Activated CD4-positive, alpha-beta memory T cell treated with anti-CD3 and anti-CD28 coated beads, Interleukin-2, amount 10 ng/mL, durations not matched to agents 7 days and 5 days (primary cell): ENCODE data around the gene RFX8. TPM values are rescaled to one million over a fixed set of nuclear protein-coding genes. Genes with fewer than 3 reads are reported as not detected.
A peak's percentile ranks its signal among the peaks of the same experiment; 100 is the strongest.

Source experiments
- CTCF ChIA-PET: fragments of 350-600 bp; sonication (Branson Sonifier 250); formaldehyde crosslinking; loops from one replicate; lab custom pipeline; 2021; ENCODE audit warnings: antibody characterized with exemption, inconsistent platforms; lab: Charles Lee
- POLR2A ChIA-PET: fragments of 350-600 bp; sonication (Branson Sonifier 250); formaldehyde crosslinking; loops from one replicate; lab custom pipeline; 2021; ENCODE audit warnings: antibody characterized with exemption; lab: Charles Lee
- DNase-seq: peaks from one replicate; pipeline ENCODE4 v3.0.0-alpha.2; 2020
- H3K27ac Mint-ChIP-seq: one replicate; pipeline ENCODE4 v1.8.0; 2021; ENCODE audit warnings: mild to moderate bottlenecking, mixed read lengths
- H3K27me3 Mint-ChIP-seq: one replicate; pipeline ENCODE4 v1.8.0; 2021; ENCODE audit warnings: mixed read lengths
- H3K36me3 Mint-ChIP-seq: one replicate; pipeline ENCODE4 v1.8.0; 2021; ENCODE audit warnings: low read depth, mixed read lengths
- H3K4me1 Mint-ChIP-seq: one replicate; pipeline ENCODE4 v1.8.0; 2021; ENCODE audit warnings: mixed read lengths
- H3K4me3 Mint-ChIP-seq: one replicate; pipeline ENCODE4 v1.8.0; 2021; ENCODE audit warnings: mild to moderate bottlenecking, mixed read lengths
- H3K9me3 Mint-ChIP-seq: one replicate; pipeline ENCODE4 v1.8.0; 2021; ENCODE audit warnings: mixed read lengths
- total RNA-seq, 2 experiments: library from RNA; stranded (reverse); gene quantifications; one replicate each; pipeline ENCODE4 v1.2.3, GENCODE V29; 2021

The RFX8 gene
- total RNA-seq, 2 experiments from 2014 or later = 1.7 to 2.6 TPM

GRCh38 chr2:101399021-101399799, 75.7 kb downstream of the RFX8 start:
- Mint-ChIP-seq H3K4me3 (no peak overlapping the region), H3K27me3 (peaks cover 23% of the 10 kb centered on the region), H3K9me3 (no peaks in the 10 kb centered on the region), H3K27ac (no peak overlapping the region), H3K4me1 (peaks cover 13% of the 10 kb centered on the region), H3K36me3 (no peaks in the 10 kb centered on the region)
- ChIA-PET POLR2A (no interaction called here), CTCF (interaction anchor here (1.2 to 2.6 kb wide), 4 partner anchors 11 to 57 kb away, joined by 4 to 10 read pairs (median 5); no protein-coding TSS in a partner anchor)
- no peak for DNase-seq

GRCh38 chr2:101398116-101398821, 76.6 kb downstream of the RFX8 start:
- H3K4me1 Mint-ChIP-seq = peaks cover 13% of the 10 kb centered on the region
- no peak overlapping the region for H3K4me3 Mint-ChIP-seq
- DNase-seq = no peak
- ChIA-PET POLR2A (no interaction called here), CTCF (interaction anchor here (1.0 to 2.6 kb wide), 6 partner anchors 10 to 319 kb away, joined by 3 to 10 read pairs (median 4); no protein-coding TSS in a partner anchor)
- H3K27me3 Mint-ChIP-seq = peaks cover 28% of the 10 kb centered on the region
- no peaks in the 10 kb centered on the region for H3K9me3 Mint-ChIP-seq
- H3K27ac Mint-ChIP-seq = no peak overlapping the region
- H3K36me3 Mint-ChIP-seq = no peaks in the 10 kb centered on the region

- Mint-ChIP-seq H3K4me3 (no peak overlapping the region), H3K9me3 (no peaks in the 10 kb centered on the region), H3K4me1 (peaks cover 13% of the 10 kb centered on the region), H3K36me3 (no peaks in the 10 kb centered on the region), H3K27me3 (peaks cover 30% of the 10 kb centered on the region), H3K27ac (no peak overlapping the region)
- no peak for DNase-seq
- CTCF ChIA-PET = interaction anchor here (0.6 to 1.5 kb wide), 3 partner anchors 10 to 473 kb away, joined by 3 to 4 read pairs (median 3); no protein-coding TSS in a partner anchor
- POLR2A ChIA-PET = no interaction called here
Measured at GRCh38 chr2:101396316-101396717, 78.6 kb downstream of the RFX8 start.

GRCh38 chr2:101395545-101396315, 79.2 kb downstream of the RFX8 start:
- peaks cover 27% of the 10 kb centered on the region for H3K27me3 Mint-ChIP-seq
- no peaks in the 10 kb centered on the region for H3K36me3 Mint-ChIP-seq
- H3K9me3 Mint-ChIP-seq = no peaks in the 10 kb centered on the region
- peaks cover 13% of the 10 kb centered on the region for H3K4me1 Mint-ChIP-seq
- no peak overlapping the region for H3K4me3 Mint-ChIP-seq
- no peak for DNase-seq
- POLR2A ChIA-PET = interaction anchor here (1.2 kb wide), 1 partner anchor 87 kb away, joined by 5 read pairs; the partner anchor contains the start of gene RNF149
- CTCF ChIA-PET = interaction anchor here (1.0 to 1.5 kb wide), 2 partner anchors 10 to 54 kb away, joined by 3 to 4 read pairs; no protein-coding TSS in a partner anchor
- no peak overlapping the region for H3K27ac Mint-ChIP-seq

- H3K27me3 Mint-ChIP-seq = peaks cover 55% of the 10 kb centered on the region
- no peak overlapping the region for H3K27ac Mint-ChIP-seq
Measured at GRCh38 chr2:101388232-101388631, 86.7 kb downstream of the RFX8 start.

GRCh38 chr2:101387151-101387834, 87.6 kb downstream of the RFX8 start, which contains the start of gene CREG2:
CREG2 (minus strand) TSS chr2:101387503; CDS start chr2:101387457, 46 bp downstream.
- Mint-ChIP-seq H3K36me3 (no peaks in the 10 kb centered on the region), H3K4me1 (peaks cover 11% of the 10 kb centered on the region), H3K9me3 (no peaks in the 10 kb centered on the region), H3K27me3 (peaks cover 58% of the 10 kb centered on the region), H3K4me3 (peak within 1 kb of the TSS; percentile 60), H3K27ac (no peak within 1 kb of the TSS)
- peak; percentile 69 for DNase-seq
- ChIA-PET POLR2A (interaction anchor here (0.6 to 3.9 kb wide), 8 partner anchors 25 to 134 kb away, joined by 3 to 15 read pairs (median 6); partner anchors contain the start of genes CNOT11 and RNF149), CTCF (interaction anchor here (0.6 to 6.5 kb wide), 17 partner anchors 8 to 341 kb away, joined by 3 to 70 read pairs (median 5); no protein-coding TSS in a partner anchor)

More at GRCh38 chr2:101388232-101388631, 86.7 kb downstream of the RFX8 start:
- ChIA-PET CTCF (interaction anchor here (0.7 to 6.5 kb wide), 12 partner anchors 9 to 340 kb away, joined by 3 to 70 read pairs (median 4); partner anchors contain the start of gene RNF149), POLR2A (interaction anchor here (1.2 to 3.9 kb wide), 4 partner anchors 31 to 135 kb away, joined by 3 to 15 read pairs (median 9); partner anchors contain the start of gene CNOT11)
- no peak for DNase-seq
- Mint-ChIP-seq H3K9me3 (no peaks in the 10 kb centered on the region), H3K36me3 (no peaks in the 10 kb centered on the region), H3K4me1 (peaks cover 11% of the 10 kb centered on the region), H3K4me3 (no peak overlapping the region)

- DNase-seq = no peak
- Mint-ChIP-seq H3K27me3 (peaks cover 60% of the 10 kb centered on the region), H3K4me3 (peak overlapping the region; percentile 44), H3K4me1 (peaks cover 11% of the 10 kb centered on the region), H3K9me3 (no peaks in the 10 kb centered on the region), H3K36me3 (no peaks in the 10 kb centered on the region), H3K27ac (no peak overlapping the region)
- ChIA-PET POLR2A (interaction anchor here (0.6 to 3.9 kb wide), 10 partner anchors 8 to 134 kb away, joined by 3 to 15 read pairs (median 6); partner anchors contain the start of genes CNOT11 and RNF149), CTCF (interaction anchor here (0.6 to 6.5 kb wide), 17 partner anchors 9 to 341 kb away, joined by 3 to 70 read pairs (median 5); no protein-coding TSS in a partner anchor)
Measured at GRCh38 chr2:101386599-101387150, 88.2 kb downstream of the RFX8 start.

- Mint-ChIP-seq H3K4me3 (no peak overlapping the region), H3K4me1 (peaks cover 10% of the 10 kb centered on the region), H3K9me3 (no peaks in the 10 kb centered on the region), H3K27me3 (peaks cover 48% of the 10 kb centered on the region), H3K27ac (no peak overlapping the region), H3K36me3 (no peaks in the 10 kb centered on the region)
- ChIA-PET POLR2A (no interaction called here), CTCF (interaction anchor here (6.5 kb wide), 2 partner anchors 20 to 34 kb away, joined by 60 to 70 read pairs; no protein-coding TSS in a partner anchor)
- no peak for DNase-seq
Measured at GRCh38 chr2:101383016-101383541, 91.8 kb downstream of the RFX8 start.

GRCh38 chr2:101382442-101382841, 92.5 kb downstream of the RFX8 start:
- Mint-ChIP-seq H3K4me1 (peaks cover 7% of the 10 kb centered on the region), H3K36me3 (no peaks in the 10 kb centered on the region), H3K4me3 (no peak overlapping the region), H3K27me3 (peaks cover 44% of the 10 kb centered on the region), H3K9me3 (no peaks in the 10 kb centered on the region), H3K27ac (no peak overlapping the region)
- ChIA-PET CTCF (interaction anchor here (0.7 to 2.6 kb wide), 3 partner anchors 33 to 108 kb away, joined by 3 to 16 read pairs (median 9); no protein-coding TSS in a partner anchor), POLR2A (no interaction called here)
- DNase-seq = no peak

GRCh38 chr2:101380376-101380775, 94.5 kb downstream of the RFX8 start:
- POLR2A ChIA-PET = no interaction called here
- CTCF ChIA-PET = interaction anchor here (1.8 to 2.6 kb wide), 3 partner anchors 7 to 38 kb away, joined by 5 to 16 read pairs (median 9); no protein-coding TSS in a partner anchor
- Mint-ChIP-seq H3K4me1 (no peaks in the 10 kb centered on the region), H3K4me3 (no peak overlapping the region), H3K9me3 (no peaks in the 10 kb centered on the region), H3K36me3 (no peaks in the 10 kb centered on the region), H3K27me3 (peaks cover 28% of the 10 kb centered on the region), H3K27ac (no peak overlapping the region)
- DNase-seq = no peak

- POLR2A ChIA-PET = no interaction called here
- no peak for DNase-seq
- Mint-ChIP-seq H3K36me3 (no peaks in the 10 kb centered on the region), H3K9me3 (no peaks in the 10 kb centered on the region), H3K27me3 (peaks cover 18% of the 10 kb centered on the region), H3K4me1 (peaks cover 5% of the 10 kb centered on the region), H3K4me3 (no peak overlapping the region), H3K27ac (no peak overlapping the region)
- CTCF ChIA-PET = interaction anchor here (1.3 to 1.8 kb wide), 2 partner anchors 9 to 29 kb away, joined by 4 to 5 read pairs; no protein-coding TSS in a partner anchor
Measured at GRCh38 chr2:101379091-101379490, 95.8 kb downstream of the RFX8 start.
